ENCODE measurements around the gene PGM3.
"Not testable (repeated sequence)": the region's sequence is repeated elsewhere in the genome, so short reads cannot be mapped to it uniquely, and the experiment has no call there.

PGM3 gene

DNA sequence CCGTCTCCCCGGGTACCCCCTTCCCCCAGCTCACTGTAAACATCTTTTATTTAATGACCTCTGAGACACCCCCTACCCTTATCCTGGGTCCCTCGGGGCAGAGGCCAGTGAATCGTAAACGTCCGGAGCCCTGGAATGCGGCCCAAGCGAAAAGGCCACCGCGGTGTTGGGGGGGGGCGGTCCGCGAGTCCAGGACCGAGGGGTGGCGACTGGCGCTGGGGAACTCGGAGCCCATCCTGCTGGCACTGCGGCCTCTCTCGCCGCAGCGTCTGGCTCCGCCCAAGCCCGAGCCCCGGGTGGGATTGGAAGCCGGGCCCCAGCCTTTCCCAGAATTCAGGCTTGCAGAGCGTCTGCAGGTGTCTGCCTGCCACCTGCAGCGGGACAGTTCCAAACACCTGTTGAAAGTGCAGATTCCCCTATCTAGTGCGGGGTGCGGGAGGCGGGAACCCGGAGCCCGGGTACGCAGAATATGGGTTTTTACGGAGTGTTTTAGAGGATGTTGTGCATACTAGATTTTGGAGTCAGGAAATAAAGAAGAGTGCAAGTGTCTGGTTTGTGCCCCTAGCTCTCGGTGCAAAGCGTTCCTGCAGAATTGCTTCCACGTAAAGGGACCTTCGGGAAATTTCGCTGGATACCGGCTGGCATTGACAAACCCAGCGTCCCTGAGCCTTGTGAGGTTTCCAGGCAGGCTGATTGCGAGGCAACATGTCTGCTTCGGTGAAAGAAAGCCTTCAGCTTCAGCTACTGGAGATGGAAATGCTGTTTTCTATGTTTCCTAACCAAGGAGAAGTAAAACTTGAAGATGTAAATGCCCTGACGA is 892 bp upstream of the PGM3 start:
- Mint-ChIP-seq H3K27ac (peak overlapping the region; percentile 18), H3K4me3 (peak overlapping the region; percentile 97), H3K9me3 (no peaks in the 10 kb centered on the region), H3K4me1 (peaks cover 28% of the 10 kb centered on the region), H3K27me3 (peaks cover 3% of the 10 kb centered on the region), H3K36me3 (ENCODE audit: low read depth) (peaks cover 11% of the 10 kb centered on the region)
- DNase-seq (peak; percentile 17), ATAC-seq (no peak)

DNA sequence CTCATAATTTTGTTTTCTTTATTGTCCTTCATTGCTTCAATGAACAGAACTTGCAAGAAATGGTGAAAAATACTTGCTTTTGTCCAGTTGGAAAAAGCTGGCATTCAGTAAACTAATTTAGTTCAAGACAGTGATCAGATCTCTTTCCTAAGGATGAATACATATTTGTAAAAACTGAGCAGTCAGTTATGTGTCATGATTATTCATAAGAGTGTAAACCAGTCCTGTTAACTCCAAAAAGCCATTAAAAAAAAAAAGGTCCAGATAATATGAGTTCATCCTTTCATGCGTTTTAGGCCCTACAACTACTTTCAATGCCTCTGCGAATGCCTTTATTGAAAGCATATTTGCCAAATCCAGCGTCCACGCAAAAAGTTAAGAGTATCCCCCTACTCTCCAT is 609 bp downstream of the PGM3 start:
- Mint-ChIP-seq H3K9me3 (no peaks in the 10 kb centered on the region), H3K27me3 (peaks cover 3% of the 10 kb centered on the region), H3K4me3 (peak overlapping the region; percentile 97), H3K4me1 (peaks cover 26% of the 10 kb centered on the region), H3K36me3 (ENCODE audit: low read depth) (peaks cover 14% of the 10 kb centered on the region), H3K27ac (peak overlapping the region; percentile 92)
- ATAC-seq (peak; percentile 5), DNase-seq (no peak)

DNA sequence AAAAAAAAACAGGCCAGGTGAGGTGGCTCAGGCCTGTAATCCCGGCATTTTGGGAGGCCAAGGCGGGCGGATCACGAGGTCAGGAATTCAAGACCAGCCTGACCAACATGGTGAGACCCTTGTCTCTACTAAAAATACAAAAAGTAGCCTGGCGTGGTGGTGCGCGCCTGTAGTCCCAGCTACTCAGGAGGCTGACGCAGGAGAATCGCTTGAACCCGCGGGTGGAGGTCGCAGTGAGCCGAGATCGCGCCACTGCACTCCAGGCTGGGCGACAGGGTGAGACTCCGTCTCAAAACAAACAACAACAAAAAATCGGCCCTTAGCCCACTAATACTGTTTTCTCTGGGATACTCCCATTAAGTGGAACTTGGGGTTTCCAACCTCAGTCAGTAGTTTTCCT is 1.1 kb downstream of the PGM3 start:
- DNase-seq, H3K27ac Mint-ChIP-seq, H3K27me3 Mint-ChIP-seq, H3K9me3 Mint-ChIP-seq, ATAC-seq: not testable (repeated sequence)
- H3K4me1 Mint-ChIP-seq, result peaks cover 26% of the 10 kb centered on the region
- peak overlapping the region; percentile 97 for H3K4me3 Mint-ChIP-seq
- peaks cover 14% of the 10 kb centered on the region for H3K36me3 Mint-ChIP-seq (ENCODE audit: low read depth)

DNA sequence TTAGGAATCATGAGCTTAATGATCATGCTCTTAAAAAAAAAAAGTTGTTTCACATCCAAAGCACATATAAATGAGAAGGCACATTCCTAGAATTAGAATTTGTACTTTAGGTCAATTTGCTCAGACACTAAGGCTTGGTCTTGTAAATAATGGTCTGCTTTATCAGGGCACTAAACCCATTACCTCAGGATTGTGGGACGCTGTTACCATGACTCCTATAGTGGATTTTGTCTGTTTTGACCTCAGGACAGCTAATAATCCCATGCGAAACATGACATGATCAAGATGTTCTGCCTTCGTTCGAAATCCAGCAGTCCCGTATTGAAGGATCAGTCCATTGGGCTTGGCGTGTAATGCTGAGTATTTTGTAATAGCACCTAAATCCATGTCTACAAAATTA is 2.4 kb downstream of the PGM3 start:
- Mint-ChIP-seq H3K9me3 (no peaks in the 10 kb centered on the region), H3K27me3 (peaks cover 3% of the 10 kb centered on the region), H3K27ac (no peak overlapping the region), H3K4me3 (no peak overlapping the region), H3K36me3 (ENCODE audit: low read depth) (peaks cover 16% of the 10 kb centered on the region), H3K4me1 (peaks cover 26% of the 10 kb centered on the region)
- ATAC-seq, result no peak
- DNase-seq, result no peak

DNA sequence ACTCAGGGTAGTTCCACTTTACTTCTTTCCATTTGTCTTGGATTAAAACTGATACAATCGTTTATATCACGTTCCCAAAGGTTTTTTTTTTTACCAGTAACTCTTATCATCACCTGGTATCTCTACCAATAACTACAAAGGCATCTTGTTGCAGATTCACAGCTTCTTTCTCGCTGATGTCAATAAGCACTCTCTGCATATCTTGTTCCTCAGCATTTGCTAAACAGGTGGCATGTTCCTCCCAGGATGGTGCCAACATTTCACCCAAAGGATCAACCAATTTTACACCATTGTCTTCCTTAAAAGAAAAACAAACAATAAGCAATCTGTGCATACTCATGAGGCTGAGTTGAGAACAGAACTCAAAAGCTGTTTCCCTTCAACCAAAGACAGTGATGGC is 4.6 kb downstream of the PGM3 start:
- DNase-seq, result no peak
- H3K4me1 Mint-ChIP-seq, result peaks cover 18% of the 10 kb centered on the region
- peaks cover 31% of the 10 kb centered on the region for H3K36me3 Mint-ChIP-seq (ENCODE audit: low read depth)
- H3K27ac Mint-ChIP-seq, result no peak overlapping the region
- H3K4me3 Mint-ChIP-seq, result no peak overlapping the region
- ATAC-seq, result no peak
- no peaks in the 10 kb centered on the region for H3K27me3 Mint-ChIP-seq
- H3K9me3 Mint-ChIP-seq, result no peaks in the 10 kb centered on the region

DNA sequence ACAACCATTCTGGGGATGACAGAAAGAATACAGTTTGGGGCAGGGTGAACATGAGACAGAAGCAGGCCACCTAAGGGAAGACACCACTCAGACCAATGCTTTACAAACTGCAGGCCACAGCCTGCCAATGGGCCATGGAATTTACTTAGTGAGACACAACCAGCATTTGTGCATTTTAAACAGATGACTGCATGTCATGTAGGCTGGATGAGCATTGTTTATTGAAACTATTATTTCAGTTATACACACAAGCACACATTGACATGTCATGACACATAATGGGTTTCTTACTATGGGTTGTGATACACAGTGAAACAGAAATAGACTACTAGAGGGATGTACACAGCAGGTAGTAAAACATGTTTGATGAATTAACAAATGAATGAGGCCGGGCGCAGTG is 8.0 kb downstream of the PGM3 start:
- no peaks in the 10 kb centered on the region for H3K27me3 Mint-ChIP-seq
- H3K4me3 Mint-ChIP-seq, result no peak overlapping the region
- no peak overlapping the region for H3K27ac Mint-ChIP-seq
- no peak for DNase-seq
- no peaks in the 10 kb centered on the region for H3K9me3 Mint-ChIP-seq
- no peak for ATAC-seq
- peaks cover 2% of the 10 kb centered on the region for H3K4me1 Mint-ChIP-seq
- peaks cover 52% of the 10 kb centered on the region for H3K36me3 Mint-ChIP-seq (ENCODE audit: low read depth)

DNA sequence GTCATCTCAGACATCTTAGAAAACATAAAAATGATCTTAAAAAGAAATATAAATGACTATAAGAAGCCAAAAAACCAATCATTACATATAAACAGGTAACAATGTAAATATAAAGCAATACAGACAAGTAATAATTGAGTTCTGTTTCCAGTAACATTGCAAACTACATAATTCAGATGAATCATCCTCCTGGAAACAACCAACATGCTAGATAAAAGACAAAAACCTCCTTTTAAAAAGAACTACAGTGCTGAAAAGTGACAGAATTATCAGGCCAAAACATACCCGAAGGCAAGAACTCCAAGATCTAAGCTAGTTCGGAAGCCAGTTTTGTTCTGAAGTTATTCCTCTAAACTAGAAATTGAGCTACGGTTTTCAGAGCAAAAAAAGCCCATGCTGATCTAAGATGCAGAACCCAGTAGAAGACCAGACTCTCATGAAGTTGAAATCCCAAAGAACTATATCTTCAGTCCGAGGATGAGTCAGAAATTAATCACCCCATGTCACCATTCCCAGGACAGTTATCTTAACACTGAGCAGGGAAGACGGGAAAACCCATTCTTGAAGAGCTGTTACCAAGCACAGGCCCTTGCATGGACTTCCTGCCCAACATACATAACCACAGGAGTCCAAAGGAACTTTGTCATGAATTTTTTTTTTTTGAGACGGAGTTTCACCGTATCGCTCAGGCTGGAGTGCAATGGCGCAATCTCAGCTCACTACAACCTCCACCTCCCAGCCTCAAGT is 9.8 kb downstream of the PGM3 start:
- Mint-ChIP-seq H3K27ac (no peak overlapping the region), H3K27me3 (no peaks in the 10 kb centered on the region), H3K4me1 (no peaks in the 10 kb centered on the region), H3K36me3 (ENCODE audit: low read depth) (peaks cover 47% of the 10 kb centered on the region), H3K9me3 (no peaks in the 10 kb centered on the region), H3K4me3 (no peak overlapping the region)
- ATAC-seq (no peak), DNase-seq (no peak)

DNA sequence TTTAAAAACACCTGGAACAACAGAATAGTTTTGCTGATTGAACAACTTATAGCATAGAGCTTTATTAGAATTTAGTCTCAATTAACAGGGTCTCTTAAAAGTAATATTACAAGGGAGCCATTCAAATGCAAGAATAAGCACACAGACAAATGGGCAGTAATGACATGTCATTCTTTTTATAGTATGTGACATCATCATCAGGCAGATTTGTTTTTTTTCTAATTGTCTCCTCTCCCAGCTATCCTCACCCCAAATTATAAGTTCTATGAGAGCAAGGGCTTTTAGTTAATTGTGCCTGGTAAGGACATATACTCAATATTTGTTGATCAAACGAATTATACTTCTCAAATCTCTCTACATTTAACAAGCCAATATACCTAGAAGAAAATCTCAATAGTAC is 11.0 kb downstream of the PGM3 start:
- Mint-ChIP-seq H3K9me3 (no peaks in the 10 kb centered on the region), H3K4me3 (no peak overlapping the region), H3K27me3 (no peaks in the 10 kb centered on the region), H3K27ac (no peak overlapping the region), H3K4me1 (no peaks in the 10 kb centered on the region), H3K36me3 (ENCODE audit: low read depth) (peaks cover 51% of the 10 kb centered on the region)
- DNase-seq (no peak), ATAC-seq (no peak)

DNA sequence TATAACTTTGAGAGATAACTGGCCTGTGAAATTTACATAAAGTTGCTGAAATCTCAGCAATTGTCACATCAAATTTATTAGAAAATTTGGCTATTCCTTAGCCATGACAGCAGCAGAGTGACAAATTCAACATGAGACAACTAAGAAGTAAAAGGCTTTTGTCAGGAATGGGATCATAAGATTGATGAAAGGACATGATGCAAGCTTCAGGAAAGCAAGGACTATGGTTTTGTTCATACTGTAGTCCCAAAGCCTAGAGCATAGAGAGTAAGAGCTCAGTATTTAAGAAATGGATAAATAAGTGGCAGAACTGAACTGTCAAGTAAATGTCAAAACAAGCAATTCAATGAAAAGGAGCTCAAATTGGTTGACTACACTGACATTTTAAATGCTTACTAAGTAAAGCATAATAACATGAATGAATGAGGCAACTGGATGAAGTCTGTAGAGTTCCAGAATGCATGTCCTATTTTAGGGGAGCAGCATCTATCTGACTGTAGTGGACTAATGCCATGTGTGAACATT is 12.6 kb downstream of the PGM3 start:
- DNase-seq (no peak), ATAC-seq (no peak)
- Mint-ChIP-seq H3K36me3 (ENCODE audit: low read depth) (peaks cover 48% of the 10 kb centered on the region), H3K27me3 (no peaks in the 10 kb centered on the region), H3K27ac (no peak overlapping the region), H3K9me3 (no peaks in the 10 kb centered on the region), H3K4me1 (no peaks in the 10 kb centered on the region), H3K4me3 (no peak overlapping the region)

DNA sequence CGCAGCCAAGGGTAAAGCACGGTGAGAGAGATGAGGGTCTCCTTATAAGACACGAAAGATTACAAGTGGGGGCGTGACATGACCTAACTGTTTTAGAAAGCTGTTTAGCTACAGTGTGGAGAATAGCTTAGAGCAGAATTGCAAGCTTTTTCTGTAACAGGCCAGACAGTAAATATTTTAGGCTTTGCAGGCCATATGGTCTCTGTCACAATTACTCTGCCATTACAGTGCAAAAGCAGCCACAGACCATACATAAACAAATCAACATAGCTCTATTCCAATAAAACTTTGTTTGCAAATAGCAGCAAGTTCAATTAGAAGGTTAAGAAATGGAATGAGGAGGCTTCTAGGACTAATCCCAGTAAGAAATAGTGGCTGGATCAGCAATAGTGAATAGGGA is 16.8 kb downstream of the PGM3 start:
- DNase-seq, result no peak
- Mint-ChIP-seq H3K36me3 (ENCODE audit: low read depth) (peaks cover 29% of the 10 kb centered on the region), H3K4me3 (no peak overlapping the region), H3K4me1 (no peaks in the 10 kb centered on the region), H3K27ac (no peak overlapping the region), H3K9me3 (no peaks in the 10 kb centered on the region), H3K27me3 (no peaks in the 10 kb centered on the region)
- ATAC-seq, result no peak

DNA sequence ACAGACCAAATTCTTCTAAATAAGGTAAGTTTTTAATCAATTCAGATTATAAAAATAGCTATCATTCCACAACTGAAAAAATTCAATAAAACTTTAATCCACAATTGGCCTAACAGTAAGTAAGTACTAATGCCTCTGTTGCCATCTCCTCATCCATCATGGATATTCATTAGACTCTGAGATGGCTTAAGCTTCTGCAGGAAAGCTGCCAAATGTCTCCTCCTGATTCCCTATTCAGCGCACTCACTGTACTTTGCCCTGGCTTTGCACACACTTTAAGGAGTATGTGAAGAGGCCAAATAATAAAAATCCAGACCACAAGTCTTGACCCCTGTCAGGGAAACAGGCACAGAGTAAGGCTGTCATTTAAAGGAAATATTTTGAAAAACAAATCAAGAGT is 23.6 kb downstream of the PGM3 start:
- H3K9me3 Mint-ChIP-seq, result no peaks in the 10 kb centered on the region
- ATAC-seq, result no peak
- no peak overlapping the region for H3K4me3 Mint-ChIP-seq
- H3K4me1 Mint-ChIP-seq, result no peaks in the 10 kb centered on the region
- no peaks in the 10 kb centered on the region for H3K27me3 Mint-ChIP-seq
- DNase-seq, result no peak
- H3K27ac Mint-ChIP-seq, result no peak overlapping the region
- H3K36me3 Mint-ChIP-seq (ENCODE audit: low read depth), result peaks cover 36% of the 10 kb centered on the region

DNA sequence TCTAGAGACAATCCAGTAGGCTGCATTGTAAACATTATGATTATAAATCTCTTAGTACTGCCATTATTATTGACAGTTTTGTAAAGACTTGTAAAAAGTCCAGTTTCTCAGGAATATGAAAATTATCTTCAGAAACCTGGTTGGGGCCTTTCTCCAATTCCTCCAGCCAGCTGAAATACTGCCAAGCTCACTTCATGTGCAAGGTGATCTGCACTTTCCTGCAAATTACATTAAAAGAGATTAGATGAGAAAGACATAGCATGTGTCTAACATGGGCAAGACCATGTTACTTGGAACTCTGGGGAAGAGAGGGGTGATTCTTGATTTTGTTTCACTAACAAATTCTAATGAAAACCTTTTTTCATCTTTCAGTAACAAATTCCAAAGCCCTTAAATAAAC is 24.0 kb downstream of the PGM3 start:
- no peak overlapping the region for H3K27ac Mint-ChIP-seq
- H3K9me3 Mint-ChIP-seq, result no peaks in the 10 kb centered on the region
- no peak overlapping the region for H3K4me3 Mint-ChIP-seq
- ATAC-seq (no peak), DNase-seq (no peak)
- H3K27me3 Mint-ChIP-seq, result no peaks in the 10 kb centered on the region
- H3K4me1 Mint-ChIP-seq, result no peaks in the 10 kb centered on the region
- peaks cover 35% of the 10 kb centered on the region for H3K36me3 Mint-ChIP-seq (ENCODE audit: low read depth)

DNA sequence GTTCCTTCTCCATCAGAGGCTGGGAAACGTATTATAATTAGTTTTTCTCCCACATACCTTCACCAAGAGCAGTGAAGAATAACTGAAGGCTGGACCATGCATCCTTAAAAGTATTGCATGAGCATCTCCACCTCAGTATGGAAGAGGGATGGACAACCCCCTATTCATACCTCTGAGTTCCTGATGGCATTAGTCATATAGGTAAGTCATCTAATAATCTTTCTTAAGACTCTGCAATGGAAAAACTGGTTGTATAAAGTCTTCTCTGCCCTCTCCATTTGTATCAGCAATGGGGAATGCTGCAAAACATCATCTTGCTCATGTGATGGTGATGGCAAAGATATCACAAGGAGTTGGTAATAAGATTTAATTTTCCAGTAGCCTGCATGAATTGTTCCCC is 24.5 kb downstream of the PGM3 start:
- Mint-ChIP-seq H3K36me3 (ENCODE audit: low read depth) (peaks cover 36% of the 10 kb centered on the region), H3K4me1 (no peaks in the 10 kb centered on the region), H3K4me3 (no peak overlapping the region), H3K27ac (no peak overlapping the region), H3K9me3 (no peaks in the 10 kb centered on the region), H3K27me3 (no peaks in the 10 kb centered on the region)
- no peak for DNase-seq
- no peak for ATAC-seq

DNA sequence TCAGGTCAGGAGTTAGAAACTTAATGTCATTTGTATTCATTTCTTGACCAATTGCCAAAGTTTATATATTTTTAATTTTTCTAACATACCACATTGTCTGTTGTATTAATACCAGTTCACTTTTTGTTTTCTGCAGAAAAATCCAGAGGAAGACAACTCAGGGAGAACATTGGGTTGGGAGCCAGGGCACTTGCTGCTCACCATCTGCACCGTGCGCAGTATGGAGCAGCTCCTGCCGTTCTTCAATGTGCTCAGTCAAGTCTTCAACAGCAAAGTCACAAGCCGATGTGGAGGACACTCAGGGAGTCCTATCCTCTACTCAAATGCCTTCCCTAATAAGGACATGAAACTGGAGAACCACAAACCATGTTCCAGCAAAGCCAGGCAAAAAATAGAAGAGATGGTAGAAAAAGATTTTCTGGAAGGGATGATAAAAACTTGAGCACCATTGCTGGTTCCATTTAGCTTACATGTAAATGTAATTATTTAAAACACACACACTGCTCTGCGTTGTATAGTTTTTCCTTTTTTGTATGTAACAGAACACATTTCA is 25.3 kb downstream of the PGM3 start:
- DNase-seq, result no peak
- no peak for ATAC-seq
- H3K4me1 Mint-ChIP-seq, result no peaks in the 10 kb centered on the region
- H3K36me3 Mint-ChIP-seq (ENCODE audit: low read depth), result peaks cover 39% of the 10 kb centered on the region
- no peak overlapping the region for H3K27ac Mint-ChIP-seq
- H3K4me3 Mint-ChIP-seq, result no peak overlapping the region
- no peaks in the 10 kb centered on the region for H3K9me3 Mint-ChIP-seq
- H3K27me3 Mint-ChIP-seq, result no peaks in the 10 kb centered on the region

DNA sequence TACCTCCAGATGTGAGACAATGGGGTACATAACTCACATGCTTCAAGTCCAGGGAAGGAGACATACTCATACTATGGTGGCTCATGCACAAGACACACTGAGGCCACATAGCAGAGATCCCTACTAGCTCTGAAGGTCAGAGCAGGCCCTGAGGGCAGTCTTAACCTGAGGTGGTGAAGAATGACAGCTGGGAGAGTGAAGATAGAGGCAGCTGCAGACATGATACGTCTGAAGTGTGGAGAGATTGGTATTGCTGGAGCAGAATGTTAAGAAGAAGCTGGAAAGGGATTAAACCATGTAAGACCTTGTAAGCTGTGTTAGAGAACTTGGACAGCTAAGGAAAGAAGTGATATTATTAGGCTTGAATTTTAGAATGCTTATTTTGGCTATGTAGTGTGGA is 32.9 kb downstream of the PGM3 start:
- no peaks in the 10 kb centered on the region for H3K9me3 Mint-ChIP-seq
- H3K27me3 Mint-ChIP-seq, result no peaks in the 10 kb centered on the region
- DNase-seq, result no peak
- no peak overlapping the region for H3K27ac Mint-ChIP-seq
- H3K36me3 Mint-ChIP-seq (ENCODE audit: low read depth), result peaks cover 19% of the 10 kb centered on the region
- no peak overlapping the region for H3K4me3 Mint-ChIP-seq
- no peaks in the 10 kb centered on the region for H3K4me1 Mint-ChIP-seq
- no peak for ATAC-seq
